H1 (cell line): ENCODE results near the gene SCGB1D4. TPM values are rescaled to one million over a fixed set of nuclear protein-coding genes. Genes with fewer than 3 reads are reported as not detected.

Source experiments
- ASH2L ChIP-seq: fragments of 200-600, 300-600 bp; sonication (generic); IDR thresholded peaks from one replicate; pipeline ENCODE4 v1.7.1; 2017; ENCODE audit warnings: low read length
- BRCA1 ChIP-seq: IDR thresholded peaks from 2 replicates; pipeline ENCODE4 v1.6.1; 2012; ENCODE audit warnings: low read depth, low read length, improper control_type of control experiment
- JUND ChIP-seq: IDR thresholded peaks from 2 replicates; pipeline ENCODE4 v1.6.1; 2011; ENCODE audit warnings: mild to moderate bottlenecking, improper control_type of control experiment, low read length
- NRF1 ChIP-seq: IDR thresholded peaks from 2 replicates; pipeline ENCODE4 v1.6.1; 2011; ENCODE audit warnings: mild to moderate bottlenecking, low read depth, low read length, improper control_type of control experiment
- POLR2AphosphoS5 ChIP-seq: IDR thresholded peaks from 2 replicates; pipeline ENCODE4 v1.6.1; 2011; ENCODE audit warnings: low read depth, low read length
- SP2 ChIP-seq: IDR thresholded peaks from 2 replicates; pipeline ENCODE4 v1.6.1; 2012; ENCODE audit warnings: mild to moderate bottlenecking, low read length, inconsistent platforms
- polyA plus RNA-seq, 7 experiments: library from polyadenylated mRNA; depleted of rRNA in 3 of 7; stranded (reverse) in 5 of 7; unstranded in 2 of 7; fragments of >200 nt in 5 of 7; fragments of 200-250 nt in 2 of 7; gene quantifications; 1 replicate in 5 of 7; 2 replicates in 1 of 7; 4 replicates in 1 of 7; pipeline versions ENCODE4 v1.2.1 to v1.2.3, GENCODE V29; 2011 to 2013; ENCODE audit warnings: missing spikeins in 2 of 7, mixed read lengths in 2 of 7
- total RNA-seq: library from RNA; stranded (reverse); fragmentation: NEBNext Ultra II Directional; extraction: Animal tissue kit (Norgen Biotek cat#: 25700); gene quantifications from 2 replicates; pipeline ENCODE4 v1.2.1, GENCODE V29; 2021
- TF ChIP-seq, protein P1 (sequence below): fragments of 300-600 bp; sonication (generic); IDR thresholded peaks from 2 replicates; pipeline ENCODE4 v1.7.1; 2012; ENCODE audit warnings: low read length, moderate library complexity, mild to moderate bottlenecking, inconsistent platforms; ENCODE audit not compliant: insufficient replicate concordance

Gene SCGB1D4
- total and polyA plus RNA-seq, 2 of the 8 experiments (the other 6 are each of a cell fraction or from before 2014, with no cell fraction given), result not detected

DNA sequence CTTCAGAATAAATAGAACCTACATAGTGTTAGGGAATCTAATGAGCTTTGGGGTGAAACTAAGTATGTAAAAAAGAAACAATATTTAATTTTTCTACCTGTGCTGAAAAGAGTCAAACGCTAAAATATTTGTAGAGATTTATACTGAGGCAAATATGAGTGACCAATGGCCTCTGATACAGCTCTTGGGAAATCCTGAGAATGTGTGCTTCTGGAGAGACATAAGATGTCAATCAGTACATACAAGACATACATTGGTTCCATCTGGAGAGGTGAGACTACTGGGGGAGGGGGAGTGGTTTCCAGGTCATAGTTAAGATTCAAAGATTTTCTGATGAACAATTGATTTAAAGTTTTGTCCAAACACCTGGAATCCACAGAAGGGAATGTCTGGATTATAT lies 39.3 kb upstream of the SCGB1D4 start (continued):
- TF ChIP-seq, protein P1, sequence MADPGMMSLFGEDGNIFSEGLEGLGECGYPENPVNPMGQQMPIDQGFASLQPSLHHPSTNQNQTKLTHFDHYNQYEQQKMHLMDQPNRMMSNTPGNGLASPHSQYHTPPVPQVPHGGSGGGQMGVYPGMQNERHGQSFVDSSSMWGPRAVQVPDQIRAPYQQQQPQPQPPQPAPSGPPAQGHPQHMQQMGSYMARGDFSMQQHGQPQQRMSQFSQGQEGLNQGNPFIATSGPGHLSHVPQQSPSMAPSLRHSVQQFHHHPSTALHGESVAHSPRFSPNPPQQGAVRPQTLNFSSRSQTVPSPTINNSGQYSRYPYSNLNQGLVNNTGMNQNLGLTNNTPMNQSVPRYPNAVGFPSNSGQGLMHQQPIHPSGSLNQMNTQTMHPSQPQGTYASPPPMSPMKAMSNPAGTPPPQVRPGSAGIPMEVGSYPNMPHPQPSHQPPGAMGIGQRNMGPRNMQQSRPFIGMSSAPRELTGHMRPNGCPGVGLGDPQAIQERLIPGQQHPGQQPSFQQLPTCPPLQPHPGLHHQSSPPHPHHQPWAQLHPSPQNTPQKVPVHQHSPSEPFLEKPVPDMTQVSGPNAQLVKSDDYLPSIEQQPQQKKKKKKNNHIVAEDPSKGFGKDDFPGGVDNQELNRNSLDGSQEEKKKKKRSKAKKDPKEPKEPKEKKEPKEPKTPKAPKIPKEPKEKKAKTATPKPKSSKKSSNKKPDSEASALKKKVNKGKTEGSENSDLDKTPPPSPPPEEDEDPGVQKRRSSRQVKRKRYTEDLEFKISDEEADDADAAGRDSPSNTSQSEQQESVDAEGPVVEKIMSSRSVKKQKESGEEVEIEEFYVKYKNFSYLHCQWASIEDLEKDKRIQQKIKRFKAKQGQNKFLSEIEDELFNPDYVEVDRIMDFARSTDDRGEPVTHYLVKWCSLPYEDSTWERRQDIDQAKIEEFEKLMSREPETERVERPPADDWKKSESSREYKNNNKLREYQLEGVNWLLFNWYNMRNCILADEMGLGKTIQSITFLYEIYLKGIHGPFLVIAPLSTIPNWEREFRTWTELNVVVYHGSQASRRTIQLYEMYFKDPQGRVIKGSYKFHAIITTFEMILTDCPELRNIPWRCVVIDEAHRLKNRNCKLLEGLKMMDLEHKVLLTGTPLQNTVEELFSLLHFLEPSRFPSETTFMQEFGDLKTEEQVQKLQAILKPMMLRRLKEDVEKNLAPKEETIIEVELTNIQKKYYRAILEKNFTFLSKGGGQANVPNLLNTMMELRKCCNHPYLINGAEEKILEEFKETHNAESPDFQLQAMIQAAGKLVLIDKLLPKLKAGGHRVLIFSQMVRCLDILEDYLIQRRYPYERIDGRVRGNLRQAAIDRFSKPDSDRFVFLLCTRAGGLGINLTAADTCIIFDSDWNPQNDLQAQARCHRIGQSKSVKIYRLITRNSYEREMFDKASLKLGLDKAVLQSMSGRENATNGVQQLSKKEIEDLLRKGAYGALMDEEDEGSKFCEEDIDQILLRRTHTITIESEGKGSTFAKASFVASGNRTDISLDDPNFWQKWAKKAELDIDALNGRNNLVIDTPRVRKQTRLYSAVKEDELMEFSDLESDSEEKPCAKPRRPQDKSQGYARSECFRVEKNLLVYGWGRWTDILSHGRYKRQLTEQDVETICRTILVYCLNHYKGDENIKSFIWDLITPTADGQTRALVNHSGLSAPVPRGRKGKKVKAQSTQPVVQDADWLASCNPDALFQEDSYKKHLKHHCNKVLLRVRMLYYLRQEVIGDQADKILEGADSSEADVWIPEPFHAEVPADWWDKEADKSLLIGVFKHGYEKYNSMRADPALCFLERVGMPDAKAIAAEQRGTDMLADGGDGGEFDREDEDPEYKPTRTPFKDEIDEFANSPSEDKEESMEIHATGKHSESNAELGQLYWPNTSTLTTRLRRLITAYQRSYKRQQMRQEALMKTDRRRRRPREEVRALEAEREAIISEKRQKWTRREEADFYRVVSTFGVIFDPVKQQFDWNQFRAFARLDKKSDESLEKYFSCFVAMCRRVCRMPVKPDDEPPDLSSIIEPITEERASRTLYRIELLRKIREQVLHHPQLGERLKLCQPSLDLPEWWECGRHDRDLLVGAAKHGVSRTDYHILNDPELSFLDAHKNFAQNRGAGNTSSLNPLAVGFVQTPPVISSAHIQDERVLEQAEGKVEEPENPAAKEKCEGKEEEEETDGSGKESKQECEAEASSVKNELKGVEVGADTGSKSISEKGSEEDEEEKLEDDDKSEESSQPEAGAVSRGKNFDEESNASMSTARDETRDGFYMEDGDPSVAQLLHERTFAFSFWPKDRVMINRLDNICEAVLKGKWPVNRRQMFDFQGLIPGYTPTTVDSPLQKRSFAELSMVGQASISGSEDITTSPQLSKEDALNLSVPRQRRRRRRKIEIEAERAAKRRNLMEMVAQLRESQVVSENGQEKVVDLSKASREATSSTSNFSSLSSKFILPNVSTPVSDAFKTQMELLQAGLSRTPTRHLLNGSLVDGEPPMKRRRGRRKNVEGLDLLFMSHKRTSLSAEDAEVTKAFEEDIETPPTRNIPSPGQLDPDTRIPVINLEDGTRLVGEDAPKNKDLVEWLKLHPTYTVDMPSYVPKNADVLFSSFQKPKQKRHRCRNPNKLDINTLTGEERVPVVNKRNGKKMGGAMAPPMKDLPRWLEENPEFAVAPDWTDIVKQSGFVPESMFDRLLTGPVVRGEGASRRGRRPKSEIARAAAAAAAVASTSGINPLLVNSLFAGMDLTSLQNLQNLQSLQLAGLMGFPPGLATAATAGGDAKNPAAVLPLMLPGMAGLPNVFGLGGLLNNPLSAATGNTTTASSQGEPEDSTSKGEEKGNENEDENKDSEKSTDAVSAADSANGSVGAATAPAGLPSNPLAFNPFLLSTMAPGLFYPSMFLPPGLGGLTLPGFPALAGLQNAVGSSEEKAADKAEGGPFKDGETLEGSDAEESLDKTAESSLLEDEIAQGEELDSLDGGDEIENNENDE, result no peak
- TF ChIP-seq SP2, result no peak
- no peak for TF ChIP-seq ASH2L
- no peak for TF ChIP-seq BRCA1
- no peak for TF ChIP-seq NRF1
- no peak for TF ChIP-seq JUND
- no peak for TF ChIP-seq POLR2AphosphoS5
